Measurements from ENCODE around the gene LTC4S. TPM values are rescaled to one million over a fixed set of nuclear protein-coding genes. Genes with fewer than 3 reads are reported as not detected.
"Not testable (repeated sequence)": the region's sequence is repeated elsewhere in the genome, so short reads cannot be mapped to it uniquely, and the experiment has no call there.

LTC4S gene
- total RNA-seq, 2 experiments from 2014 or later: 0.44 to 4.5 TPM

- BruUV-seq (replicated peaks): no TSS peak
Observed at GRCh38 chr5:179788193-179788854, 5.5 kb upstream of the LTC4S start.

GRCh38 chr5:179789278-179789677 is 4.5 kb upstream of the LTC4S start:
- H3K36me3 ChIP-seq (ENCODE audit: insufficient read depth, low read length); H3K79me2 ChIP-seq (ENCODE audit: insufficient read depth, low read depth, low read length); H3K4me3 ChIP-seq (ENCODE audit: low read depth, low read length, poor library complexity, severe bottlenecking); POLR2A ChIA-PET; H3K27ac ChIP-seq (ENCODE audit: low read depth, low read length, poor library complexity, severe bottlenecking); H3K9me3 ChIP-seq (ENCODE audit: low read length); BruUV-seq (replicated peaks); H2AFZ ChIP-seq (ENCODE audit: low read length); H3K9me2 ChIP-seq (ENCODE audit: insufficient read depth, low read length); DNase-seq (ENCODE audit: low spot score); intact Hi-C loops (cut with micrococcal nuclease; ENCODE audit: unreplicated experiment); H4K20me1 ChIP-seq (ENCODE audit: insufficient read depth, low read length); H3K4me2 ChIP-seq (ENCODE audit: low read length); CTCF ChIA-PET (ENCODE audit: unreplicated experiment): not testable (repeated sequence)
- peaks cover 26% of the 10 kb centered on the region for H3K4me1 ChIP-seq (ENCODE audit: insufficient read depth, low read length, poor library complexity, severe bottlenecking)

More at GRCh38 chr5:179788193-179788854, 5.5 kb upstream of the LTC4S start:
- Histone ChIP-seq H3K4me1 (ENCODE audit: insufficient read depth, low read length, poor library complexity, severe bottlenecking) (peaks cover 17% of the 10 kb centered on the region), H4K20me1 (ENCODE audit: insufficient read depth, low read length) (no peaks in the 10 kb centered on the region), H3K36me3 (ENCODE audit: insufficient read depth, low read length) (no peaks in the 10 kb centered on the region), H2AFZ (ENCODE audit: low read length) (no peak overlapping the region), H3K9me2 (ENCODE audit: insufficient read depth, low read length) (no peaks in the 10 kb centered on the region), H3K4me3 (ENCODE audit: low read depth, low read length, poor library complexity, severe bottlenecking) (no peak overlapping the region), H3K9me3 (ENCODE audit: low read length) (no peaks in the 10 kb centered on the region), H3K27ac (ENCODE audit: low read depth, low read length, poor library complexity, severe bottlenecking) (no peak overlapping the region), H3K79me2 (ENCODE audit: insufficient read depth, low read depth, low read length) (no peaks in the 10 kb centered on the region), H3K4me2 (ENCODE audit: low read length) (no peak overlapping the region)
- CTCF ChIA-PET (ENCODE audit: unreplicated experiment): no interaction called here
- intact Hi-C loops (cut with micrococcal nuclease; ENCODE audit: unreplicated experiment): no loop called here
- no peak for DNase-seq (ENCODE audit: low spot score)
- no peak for TF ChIP-seq CTCF (conservative IDR thresholded peaks at IDR 0.05; ENCODE audit: low read length)
- TF ChIP-seq EZH2phosphoT487 (IDR thresholded peaks at IDR 0.05; ENCODE audit: borderline replicate concordance, low read depth, low read length): no peak
- POLR2A ChIA-PET: no interaction called here

GRCh38 chr5:179791881-179792611 is 1.7 kb upstream of the LTC4S start:
- no peak for TF ChIP-seq EZH2phosphoT487 (IDR thresholded peaks at IDR 0.05; ENCODE audit: borderline replicate concordance, low read depth, low read length)
- no peak for TF ChIP-seq CTCF (conservative IDR thresholded peaks at IDR 0.05; ENCODE audit: low read length)
- intact Hi-C loops (cut with micrococcal nuclease; ENCODE audit: unreplicated experiment): no loop called here
- Histone ChIP-seq H2AFZ (ENCODE audit: low read length) (no peak overlapping the region), H3K4me3 (ENCODE audit: low read depth, low read length, poor library complexity, severe bottlenecking) (no peak overlapping the region), H3K9me3 (ENCODE audit: low read length) (no peaks in the 10 kb centered on the region), H3K36me3 (ENCODE audit: insufficient read depth, low read length) (0 out of 2 replicates have a peak, but pooled peaks cover 3% of the 10 kb centered on the region), H3K4me2 (ENCODE audit: low read length) (no peak overlapping the region), H3K4me1 (ENCODE audit: insufficient read depth, low read length, poor library complexity, severe bottlenecking) (peaks cover 46% of the 10 kb centered on the region), H3K27ac (ENCODE audit: low read depth, low read length, poor library complexity, severe bottlenecking) (no peak overlapping the region), H3K79me2 (ENCODE audit: insufficient read depth, low read depth, low read length) (no peaks in the 10 kb centered on the region), H3K9me2 (ENCODE audit: insufficient read depth, low read length) (no peaks in the 10 kb centered on the region), H4K20me1 (ENCODE audit: insufficient read depth, low read length) (no peaks in the 10 kb centered on the region)
- no TSS peak for BruUV-seq (replicated peaks)
- ChIA-PET CTCF (ENCODE audit: unreplicated experiment) (no interaction called here), POLR2A (interaction anchor here (0.6 kb wide), 1 partner anchor 1019 kb away, joined by 3 read pairs; no protein-coding TSS in a partner anchor)
- DNase-seq (ENCODE audit: low spot score): no peak
